ENCODE results near the gene ROR2.

- no peak for TF ChIP-seq CTCF (IDR thresholded peaks at IDR 0.05)
- TF ChIP-seq EP300 (IDR thresholded peaks at IDR 0.05) = no peak
- no peak for TF ChIP-seq POLR2A (IDR thresholded peaks at IDR 0.05)
Measured at GRCh38 chr9:91816356-91816755, 133.7 kb downstream of the ROR2 start.
